ENCODE measurements around the gene RAP2B.

- TF ChIP-seq, protein P1, sequence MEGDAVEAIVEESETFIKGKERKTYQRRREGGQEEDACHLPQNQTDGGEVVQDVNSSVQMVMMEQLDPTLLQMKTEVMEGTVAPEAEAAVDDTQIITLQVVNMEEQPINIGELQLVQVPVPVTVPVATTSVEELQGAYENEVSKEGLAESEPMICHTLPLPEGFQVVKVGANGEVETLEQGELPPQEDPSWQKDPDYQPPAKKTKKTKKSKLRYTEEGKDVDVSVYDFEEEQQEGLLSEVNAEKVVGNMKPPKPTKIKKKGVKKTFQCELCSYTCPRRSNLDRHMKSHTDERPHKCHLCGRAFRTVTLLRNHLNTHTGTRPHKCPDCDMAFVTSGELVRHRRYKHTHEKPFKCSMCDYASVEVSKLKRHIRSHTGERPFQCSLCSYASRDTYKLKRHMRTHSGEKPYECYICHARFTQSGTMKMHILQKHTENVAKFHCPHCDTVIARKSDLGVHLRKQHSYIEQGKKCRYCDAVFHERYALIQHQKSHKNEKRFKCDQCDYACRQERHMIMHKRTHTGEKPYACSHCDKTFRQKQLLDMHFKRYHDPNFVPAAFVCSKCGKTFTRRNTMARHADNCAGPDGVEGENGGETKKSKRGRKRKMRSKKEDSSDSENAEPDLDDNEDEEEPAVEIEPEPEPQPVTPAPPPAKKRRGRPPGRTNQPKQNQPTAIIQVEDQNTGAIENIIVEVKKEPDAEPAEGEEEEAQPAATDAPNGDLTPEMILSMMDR (IDR thresholded peaks at IDR 0.05), result no peak
- TF ChIP-seq POLR2A (IDR thresholded peaks at IDR 0.05), result no peak
These were observed 17.2 kb upstream of the RAP2B start for GRCh38 chr3:153144779-153145178.

Data from Peyer's patch (tissue), 4 donors.